GM13977 (cell line): ENCODE results near the gene AREL1.
A peak's percentile ranks its signal among the peaks of the same experiment; 100 is the strongest.

Experiments
- DNase-seq: peaks from one replicate; pipeline ENCODE4 v3.0.0; 2012; ENCODE audit warnings: low spot score
- CTCF ChIP-seq: IDR thresholded peaks from 2 replicates; pipeline ENCODE4 v1.5.1; 2012; ENCODE audit warnings: mild to moderate bottlenecking, control low read depth; ENCODE audit not compliant: insufficient read depth; ENCODE audit errors: extremely low read depth, missing control alignments
- in situ Hi-C: fragments of 300-500 bp; cut with MboI; formaldehyde crosslinking; loops from one replicate; pipeline ENCODE4 v1.12.0; 2022; ENCODE audit warnings: low sequenced_read_pairs, low pct_unique_long_range_greater_than_20kb, mixed read lengths, inconsistent platforms; ENCODE audit not compliant: unreplicated experiment

AREL1 gene

GRCh38 chr14:74618078-74618952 lies 94.6 kb downstream of the AREL1 start:
- no peak for TF ChIP-seq CTCF
- in situ Hi-C loops: no loop called here
- no peak for DNase-seq

- no peak for DNase-seq
- TF ChIP-seq CTCF: no peak
- in situ Hi-C loops: no loop called here
These were observed 95.7 kb downstream of the AREL1 start for GRCh38 chr14:74616996-74617700.

- DNase-seq: no peak
- in situ Hi-C loops: no loop called here
These were observed 96.4 kb downstream of the AREL1 start for GRCh38 chr14:74616507-74616906.

GRCh38 chr14:74615735-74616134 lies 97.1 kb downstream of the AREL1 start:
- no peak for TF ChIP-seq CTCF
- DNase-seq: no peak
- in situ Hi-C loops: no loop called here

More at GRCh38 chr14:74616507-74616906, 96.4 kb downstream of the AREL1 start:
- TF ChIP-seq CTCF: no peak

GRCh38 chr14:74614508-74615495 lies 98.1 kb downstream of the AREL1 start:
- in situ Hi-C loops: no loop called here
- TF ChIP-seq CTCF: no peak
- peak; percentile 49 for DNase-seq
